AG20443 (cell line): ENCODE results near the gene COL8A2.

Experiments
- DNase-seq: peaks from one replicate; pipeline ENCODE4 v3.0.0; 2012; ENCODE audit warnings: low spot score, mixed read lengths

The COL8A2 gene

GRCh38 chr1:36135796-36136195 lies 10.8 kb upstream of the COL8A2 start:
- DNase-seq = no peak

GRCh38 chr1:36135330-36135667 lies 10.3 kb upstream of the COL8A2 start:
- no peak for DNase-seq

DNA sequence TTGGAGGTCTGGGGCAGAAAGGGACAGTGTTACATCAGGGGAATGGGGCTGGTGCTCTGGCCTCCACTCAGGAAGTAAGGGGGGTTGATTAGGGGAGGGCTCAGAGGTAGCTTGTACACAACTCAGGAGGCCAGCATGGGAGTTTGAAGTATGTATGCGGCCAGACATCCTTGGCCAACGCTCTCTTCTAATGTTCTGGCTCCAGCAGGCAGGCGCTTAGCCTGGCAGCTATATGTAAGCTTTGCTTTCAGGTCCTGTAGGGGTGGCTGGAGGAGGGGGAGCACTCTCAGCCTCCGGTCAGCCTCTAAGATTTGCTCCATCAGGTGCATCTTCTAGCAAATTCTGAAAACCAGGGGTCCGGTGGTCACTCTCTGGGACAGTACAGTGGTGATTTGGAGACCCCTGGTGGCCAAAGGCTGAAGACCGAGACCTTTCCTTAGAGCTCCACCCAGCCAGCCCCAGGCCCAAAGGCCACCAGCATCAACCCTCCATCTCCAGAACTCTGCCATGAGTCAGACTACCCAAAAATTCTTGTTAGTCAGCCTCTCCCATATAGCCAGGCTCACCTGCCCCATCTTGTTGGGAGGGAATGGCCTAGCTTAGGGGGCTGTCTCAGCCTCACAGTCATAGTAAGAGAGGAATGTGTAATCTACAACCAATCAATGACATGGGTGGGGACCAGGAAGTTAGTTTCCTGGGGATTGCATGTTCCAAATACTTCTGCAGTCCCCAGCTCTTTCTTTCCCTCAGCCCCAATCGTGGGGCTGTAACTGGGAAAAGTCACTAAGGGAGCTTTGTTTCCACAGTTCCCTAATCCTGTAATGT lies 9.7 kb upstream of the COL8A2 start:
- peak; percentile 70 for DNase-seq

DNA sequence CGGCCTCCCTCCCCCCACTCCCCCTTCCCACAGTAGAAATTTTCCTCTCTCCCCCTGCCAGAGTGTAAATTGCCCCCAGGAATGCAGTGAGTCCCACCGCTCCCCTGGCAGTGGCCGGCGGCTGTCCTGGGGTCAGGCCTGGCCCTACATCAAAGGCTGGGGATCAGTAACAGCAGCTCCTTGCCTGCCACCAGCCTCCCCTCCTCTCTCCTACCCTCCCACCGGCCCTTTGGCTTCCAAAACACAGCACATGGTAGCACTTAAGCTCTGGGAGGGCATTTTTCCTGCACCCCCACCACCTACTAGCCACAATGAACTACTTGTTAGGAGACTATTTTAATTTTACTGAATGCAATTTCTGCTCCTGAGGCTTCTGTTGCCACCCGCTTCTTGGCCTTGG lies 9.0 kb upstream of the COL8A2 start:
- no peak for DNase-seq

DNA sequence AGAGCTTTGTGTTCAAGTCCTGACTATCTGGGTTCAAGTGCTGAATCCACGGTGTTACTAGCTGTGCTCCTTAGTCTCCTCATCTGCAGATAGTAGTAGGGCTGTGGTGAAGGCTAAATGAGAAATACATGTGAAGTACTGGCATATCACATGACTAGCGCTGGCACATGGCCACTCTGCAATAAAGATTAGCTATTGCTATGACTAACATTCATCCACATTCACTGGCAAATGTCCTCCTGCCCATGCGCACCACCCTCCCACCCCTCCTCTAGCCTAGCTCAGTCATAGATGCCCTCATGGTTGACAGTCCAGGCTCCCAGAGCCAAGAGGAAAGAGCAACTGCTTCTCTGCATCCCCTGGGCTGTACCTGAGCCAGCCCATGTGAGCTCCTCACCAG lies 8.5 kb upstream of the COL8A2 start:
- peak; percentile 96 for DNase-seq

GRCh38 chr1:36132029-36132428 lies 7.0 kb upstream of the COL8A2 start:
- no peak for DNase-seq

- no peak for DNase-seq
These were observed 3.8 kb upstream of the COL8A2 start for GRCh38 chr1:36128905-36129206.

GRCh38 chr1:36128126-36128904 lies 3.3 kb upstream of the COL8A2 start:
- DNase-seq = peak; percentile 85

GRCh38 chr1:36126797-36127500 lies 1.9 kb upstream of the COL8A2 start:
- DNase-seq = no peak

GRCh38 chr1:36126005-36126716 lies 1.1 kb upstream of the COL8A2 start:
- DNase-seq = no peak

DNA sequence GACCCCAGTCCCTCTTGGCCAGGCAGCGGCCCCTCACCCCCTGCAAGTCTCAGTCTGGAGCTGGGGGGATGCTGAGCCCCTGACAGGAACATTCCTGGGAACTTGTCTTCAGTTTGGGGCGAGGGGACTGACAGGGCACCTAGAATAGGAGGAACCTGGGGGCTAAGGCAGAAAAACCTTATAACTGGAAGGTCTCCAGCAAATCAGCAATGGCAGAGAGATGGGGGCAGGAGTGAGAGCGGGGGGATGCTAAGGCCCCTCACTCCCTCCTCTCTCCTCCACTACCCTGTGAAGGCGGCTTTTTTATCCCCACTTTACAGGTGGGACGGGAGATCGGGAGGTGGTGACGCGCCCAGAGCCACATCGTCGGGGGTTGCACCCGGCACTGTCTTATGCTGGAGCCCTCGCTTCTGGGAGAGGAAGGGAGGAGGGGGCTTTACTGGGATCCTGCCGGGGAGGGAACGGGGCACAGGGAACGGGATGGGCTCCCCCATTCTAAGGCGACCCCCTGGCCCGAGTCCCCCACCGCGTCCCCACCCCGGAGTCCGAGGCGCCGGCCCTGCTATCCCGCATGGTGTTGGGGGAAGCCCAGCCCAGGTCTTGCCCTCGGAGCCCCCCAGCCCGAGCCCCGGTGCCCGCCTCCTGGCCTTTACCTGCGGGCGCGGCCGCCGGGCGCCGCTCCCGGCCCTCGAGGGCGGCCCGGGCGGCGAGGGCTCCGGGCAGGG lies 456 bp downstream of the COL8A2 start:
- no peak for DNase-seq

GRCh38 chr1:36123356-36123755 lies 1.7 kb downstream of the COL8A2 start:
- DNase-seq = no peak

DNA sequence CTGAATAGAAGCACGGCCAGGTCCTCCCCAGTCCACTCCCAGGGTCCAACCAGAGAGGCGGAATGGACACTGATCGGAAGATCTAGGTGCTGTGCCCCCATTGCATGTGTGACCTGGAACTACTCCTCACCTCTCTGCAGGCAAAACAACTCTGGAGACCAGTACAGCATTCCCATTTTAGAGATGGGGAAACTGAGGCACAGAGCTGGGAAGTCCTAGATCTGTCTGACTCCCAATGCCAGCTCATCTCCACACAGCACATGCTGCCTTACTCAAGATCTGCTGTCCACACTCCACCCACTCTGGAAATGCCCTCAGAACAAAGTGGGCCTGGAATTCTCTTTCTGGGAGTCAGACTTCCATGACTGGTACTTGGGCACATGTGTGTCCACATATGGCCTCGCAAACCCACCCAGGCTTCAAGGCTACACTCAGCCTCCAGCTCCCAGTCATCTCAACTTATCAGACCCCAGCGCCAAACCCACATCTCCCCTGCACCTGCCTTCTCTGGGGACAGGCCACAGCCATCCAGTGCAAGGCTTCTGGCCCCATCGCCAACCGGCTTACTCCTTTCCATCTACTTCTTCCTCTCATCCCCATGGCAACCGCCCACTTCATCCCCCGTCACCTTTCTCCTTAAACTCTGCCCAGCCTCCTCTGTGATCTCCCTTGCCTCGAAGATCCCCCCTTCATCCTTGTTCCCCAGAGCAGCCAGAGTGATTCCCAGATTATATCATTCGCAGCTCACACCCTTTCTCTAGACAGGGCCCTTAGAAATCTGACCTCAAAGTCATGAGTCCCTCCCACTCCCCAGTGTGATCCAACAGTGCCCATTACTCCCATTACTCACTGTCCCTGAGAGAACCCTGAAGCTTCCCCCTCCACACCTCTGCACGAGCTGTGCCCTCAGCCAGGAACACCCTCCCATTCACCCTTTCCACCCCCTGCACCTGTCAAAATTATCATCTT lies 2.7 kb downstream of the COL8A2 start:
- no peak for DNase-seq

DNA sequence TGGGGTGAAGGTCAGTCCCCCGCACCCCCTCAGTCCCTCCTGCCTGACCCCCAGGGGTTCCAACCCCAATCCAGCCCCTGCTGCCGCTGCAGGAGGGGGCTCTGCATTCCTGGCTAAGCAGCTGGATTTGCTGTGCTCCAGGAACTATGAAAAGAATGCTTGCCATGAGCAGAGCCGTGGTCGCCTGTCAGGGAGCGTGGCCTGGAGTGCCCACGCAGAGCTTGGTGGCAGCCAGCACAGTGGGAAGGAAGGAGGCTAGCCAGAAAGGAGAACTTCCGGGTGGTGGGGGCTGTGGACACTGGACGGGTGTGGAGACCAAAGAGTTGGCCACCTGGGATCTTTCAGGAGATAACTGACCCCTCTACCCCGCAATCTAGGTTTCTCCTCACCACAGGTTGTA lies 5.6 kb downstream of the COL8A2 start:
- DNase-seq = no peak

DNA sequence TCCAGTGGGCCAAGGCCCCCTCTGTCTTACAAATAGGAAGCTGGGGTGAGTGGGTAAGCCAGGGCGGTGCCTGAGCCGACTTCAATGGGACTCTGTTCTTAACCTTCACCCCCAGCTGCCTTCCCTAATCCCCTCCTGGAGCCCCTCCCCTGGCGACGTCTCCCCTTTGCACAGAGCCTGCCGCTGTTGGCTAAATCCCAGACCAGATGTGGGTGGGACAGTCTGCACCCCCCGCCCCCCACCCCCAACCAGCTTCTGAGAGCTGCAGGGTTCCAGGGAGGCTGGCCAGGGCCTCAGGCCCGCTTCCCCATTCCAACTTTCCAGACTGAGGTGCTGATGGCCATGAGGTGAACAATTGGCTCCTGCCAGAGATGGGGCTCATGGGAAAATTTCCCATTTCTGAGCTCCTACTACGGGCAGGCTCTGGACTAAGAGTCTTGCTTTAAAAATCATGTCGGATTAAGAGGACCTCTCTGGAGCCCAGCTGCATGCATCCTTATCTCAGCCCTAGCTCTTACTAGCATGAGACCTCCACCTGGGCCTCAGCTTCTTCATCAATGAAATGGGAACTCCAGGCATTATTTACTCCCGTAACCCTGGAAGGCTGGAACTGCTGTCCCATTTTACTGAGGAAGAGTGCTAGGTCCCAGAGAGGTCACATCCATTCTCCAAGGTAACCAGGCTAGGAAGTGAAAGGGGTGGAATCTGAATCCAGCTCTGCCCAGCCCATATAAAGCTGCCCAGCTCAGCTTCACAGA lies 6.4 kb downstream of the COL8A2 start:
- no peak for DNase-seq

- DNase-seq = no peak
These were observed 8.1 kb downstream of the COL8A2 start for GRCh38 chr1:36116901-36117300.

DNA sequence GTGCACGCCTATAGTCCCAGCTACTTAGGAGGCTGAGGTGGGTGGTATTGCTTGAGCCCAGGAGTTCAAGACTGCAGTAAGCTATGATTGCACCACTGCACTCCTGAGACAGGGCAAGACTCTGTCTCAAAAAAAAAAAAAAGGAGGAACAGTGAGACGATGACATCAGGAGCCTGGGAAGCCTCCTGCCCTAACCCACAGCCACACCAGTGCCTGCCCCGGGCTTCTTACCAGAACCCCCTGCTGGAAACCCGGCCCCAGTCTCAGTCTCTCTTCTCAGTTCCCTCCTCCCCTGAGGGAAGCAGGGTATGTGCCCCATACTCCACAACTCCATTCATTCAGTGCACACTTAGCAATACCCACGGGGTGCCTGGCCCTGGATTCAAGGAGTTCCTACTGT lies 9.1 kb downstream of the COL8A2 start:
- DNase-seq = peak; percentile 88

DNA sequence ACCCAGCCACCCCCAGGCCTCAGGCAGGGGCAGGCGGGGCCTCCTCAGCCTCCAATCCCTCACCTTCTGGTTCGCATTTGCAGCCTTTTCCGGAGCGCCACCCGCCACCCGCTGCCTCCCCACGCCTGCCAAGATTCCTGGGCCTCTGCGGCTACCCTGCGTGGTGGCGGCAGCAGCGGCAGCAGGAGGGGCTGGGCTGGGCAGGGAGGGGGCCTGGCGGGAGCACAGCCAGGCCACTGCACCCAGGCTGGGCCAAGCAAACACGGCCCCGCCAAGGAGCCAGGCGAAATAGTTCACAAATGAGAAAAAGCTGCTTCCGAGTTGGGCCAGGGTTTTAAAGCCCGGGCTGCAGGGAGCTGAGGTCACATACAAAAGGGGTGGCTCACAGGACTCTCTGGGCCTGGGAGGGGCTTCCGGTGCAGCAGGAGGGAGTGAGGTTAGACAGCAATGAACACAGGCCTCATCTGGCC lies 9.8 kb downstream of the COL8A2 start:
- peak; percentile 94 for DNase-seq

DNA sequence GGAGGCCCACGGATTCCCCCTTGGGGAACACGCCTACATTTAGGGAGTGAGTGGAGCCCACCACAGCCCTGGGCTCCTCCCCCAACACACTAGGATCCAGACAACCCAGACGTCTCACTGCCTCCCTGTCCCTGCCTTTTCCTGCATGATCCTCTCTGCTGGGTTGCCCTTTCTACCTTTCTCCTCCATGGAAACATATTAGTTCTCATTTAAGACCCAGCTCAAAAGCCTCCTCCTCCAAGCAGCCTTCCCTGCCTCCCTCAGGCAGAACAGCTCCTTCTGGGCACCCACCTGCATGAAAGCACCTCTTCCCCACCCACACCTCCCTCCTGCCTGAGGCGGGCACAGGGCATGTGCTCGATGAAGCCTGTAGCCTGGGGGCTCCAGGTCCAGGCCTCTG lies 10.7 kb downstream of the COL8A2 start:
- DNase-seq = no peak

DNA sequence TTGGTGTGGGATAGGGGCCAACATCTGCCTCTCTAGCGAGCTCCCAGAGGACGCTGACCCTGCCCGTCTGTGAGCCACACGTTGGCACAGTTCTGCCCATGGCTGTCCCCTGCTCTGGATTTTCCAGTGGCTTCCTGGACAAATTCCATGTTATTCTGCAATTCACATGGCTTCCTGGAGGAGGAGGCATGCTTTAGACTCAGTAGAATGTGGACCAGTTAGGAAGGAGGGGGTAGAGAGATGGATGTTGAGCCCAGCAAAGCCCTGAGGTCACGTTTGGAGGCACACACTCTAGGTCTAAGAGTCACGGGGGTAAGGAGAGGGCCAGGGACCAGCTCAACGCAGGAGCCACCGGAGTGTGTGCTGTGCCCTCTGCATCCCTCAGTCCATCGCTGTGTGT lies 12.2 kb downstream of the COL8A2 start:
- DNase-seq = no peak
